GM18511 (cell line): ENCODE data around the gene COX10.
"Not testable (repeated sequence)": the region's sequence is repeated elsewhere in the genome, so short reads cannot be mapped to it uniquely, and the experiment has no call there.

Experiments
- ATAC-seq: cut with Tn5 transposase; IDR thresholded peaks from one replicate; pipeline ENCODE4 v1.9.1; 2021; ENCODE audit warnings: mild to moderate bottlenecking, moderate library complexity; ENCODE audit not compliant: unreplicated experiment

Gene COX10

GRCh38 chr17:14069251-14070021, at the start of gene COX10:
COX10 (plus strand) TSS chr17:14069504; CDS start chr17:14069606, 102 bp downstream.
- peak; percentile 100 for ATAC-seq

- ATAC-seq: not testable (repeated sequence)
These were observed 47.5 kb upstream of the COX10 start for GRCh38 chr17:14021651-14022294.

- ATAC-seq: not testable (repeated sequence)
These were observed 39.5 kb upstream of the COX10 start for GRCh38 chr17:14029755-14030154.

GRCh38 chr17:14032234-14032633, 37.1 kb upstream of the COX10 start:
- ATAC-seq: no peak

- ATAC-seq: no peak
These were observed 36.1 kb upstream of the COX10 start for GRCh38 chr17:14033166-14033565.

- ATAC-seq: no peak
These were observed 31.9 kb upstream of the COX10 start for GRCh38 chr17:14037453-14037852.

GRCh38 chr17:14038206-14038605, 31.1 kb upstream of the COX10 start:
- no peak for ATAC-seq

- ATAC-seq: no peak
These were observed 26.9 kb upstream of the COX10 start for GRCh38 chr17:14042411-14042810.

- ATAC-seq: peak; percentile 77
These were observed 24.6 kb upstream of the COX10 start for GRCh38 chr17:14044702-14045101.

GRCh38 chr17:14046978-14047377, 22.3 kb upstream of the COX10 start:
- ATAC-seq: no peak

- no peak for ATAC-seq
These were observed 21.7 kb upstream of the COX10 start for GRCh38 chr17:14047591-14047990.

- ATAC-seq: no peak
These were observed 21.1 kb upstream of the COX10 start for GRCh38 chr17:14048169-14048568.

GRCh38 chr17:14050616-14051015, 18.7 kb upstream of the COX10 start:
- no peak for ATAC-seq

- ATAC-seq: no peak
These were observed 17.6 kb upstream of the COX10 start for GRCh38 chr17:14051692-14052091.

- ATAC-seq: no peak
These were observed 16.3 kb upstream of the COX10 start for GRCh38 chr17:14052886-14053615.

- no peak for ATAC-seq
These were observed 11.7 kb upstream of the COX10 start for GRCh38 chr17:14057591-14057990.

- ATAC-seq: no peak
These were observed 11.3 kb upstream of the COX10 start for GRCh38 chr17:14058051-14058450.

- no peak for ATAC-seq
These were observed 8.6 kb upstream of the COX10 start for GRCh38 chr17:14060706-14061105.

GRCh38 chr17:14061666-14062560, 7.4 kb upstream of the COX10 start:
- no peak for ATAC-seq

- no peak for ATAC-seq
These were observed 2.0 kb upstream of the COX10 start for GRCh38 chr17:14067347-14067746.
